ENCODE data around the gene PCBP4. TPM values are rescaled to one million over a fixed set of nuclear protein-coding genes. Genes with fewer than 3 reads are reported as not detected.

Gene PCBP4
- total RNA-seq, 4 donors from 2014 or later: 31.3 to 44.7 (median 37.7) TPM

DNA sequence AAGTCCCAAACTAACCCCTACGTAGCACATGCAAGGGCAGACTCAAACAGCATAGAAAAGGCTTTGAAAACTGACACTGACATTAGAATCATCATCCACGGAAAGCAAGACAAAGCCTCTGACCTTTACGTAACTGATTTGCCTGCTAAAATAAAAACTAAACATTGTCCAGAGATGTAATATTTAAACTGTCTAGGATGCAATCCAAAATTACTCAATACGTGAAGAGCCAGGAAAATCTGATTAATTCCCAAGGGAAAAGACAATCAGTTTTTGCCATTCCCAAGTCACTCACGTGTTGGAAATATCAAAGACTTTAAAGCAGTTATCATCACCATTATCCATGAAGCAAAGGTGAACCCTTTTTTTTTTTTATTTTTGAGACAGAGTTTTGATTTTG, 50.8 kb downstream of the PCBP4 start:
- Histone ChIP-seq H3K36me3 (no peaks in the 10 kb centered on the region), H3K4me1 (no peaks in the 10 kb centered on the region), H3K27ac (no peak overlapping the region), H3K27me3 (no peaks in the 10 kb centered on the region), H3K4me3 (no peak overlapping the region), H3K9me3 (no peaks in the 10 kb centered on the region)
- TF ChIP-seq POLR2A (IDR thresholded peaks at IDR 0.05): no peak
- TF ChIP-seq, protein P1, sequence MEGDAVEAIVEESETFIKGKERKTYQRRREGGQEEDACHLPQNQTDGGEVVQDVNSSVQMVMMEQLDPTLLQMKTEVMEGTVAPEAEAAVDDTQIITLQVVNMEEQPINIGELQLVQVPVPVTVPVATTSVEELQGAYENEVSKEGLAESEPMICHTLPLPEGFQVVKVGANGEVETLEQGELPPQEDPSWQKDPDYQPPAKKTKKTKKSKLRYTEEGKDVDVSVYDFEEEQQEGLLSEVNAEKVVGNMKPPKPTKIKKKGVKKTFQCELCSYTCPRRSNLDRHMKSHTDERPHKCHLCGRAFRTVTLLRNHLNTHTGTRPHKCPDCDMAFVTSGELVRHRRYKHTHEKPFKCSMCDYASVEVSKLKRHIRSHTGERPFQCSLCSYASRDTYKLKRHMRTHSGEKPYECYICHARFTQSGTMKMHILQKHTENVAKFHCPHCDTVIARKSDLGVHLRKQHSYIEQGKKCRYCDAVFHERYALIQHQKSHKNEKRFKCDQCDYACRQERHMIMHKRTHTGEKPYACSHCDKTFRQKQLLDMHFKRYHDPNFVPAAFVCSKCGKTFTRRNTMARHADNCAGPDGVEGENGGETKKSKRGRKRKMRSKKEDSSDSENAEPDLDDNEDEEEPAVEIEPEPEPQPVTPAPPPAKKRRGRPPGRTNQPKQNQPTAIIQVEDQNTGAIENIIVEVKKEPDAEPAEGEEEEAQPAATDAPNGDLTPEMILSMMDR (IDR thresholded peaks at IDR 0.05): no peak
- no peak for DNase-seq

DNA sequence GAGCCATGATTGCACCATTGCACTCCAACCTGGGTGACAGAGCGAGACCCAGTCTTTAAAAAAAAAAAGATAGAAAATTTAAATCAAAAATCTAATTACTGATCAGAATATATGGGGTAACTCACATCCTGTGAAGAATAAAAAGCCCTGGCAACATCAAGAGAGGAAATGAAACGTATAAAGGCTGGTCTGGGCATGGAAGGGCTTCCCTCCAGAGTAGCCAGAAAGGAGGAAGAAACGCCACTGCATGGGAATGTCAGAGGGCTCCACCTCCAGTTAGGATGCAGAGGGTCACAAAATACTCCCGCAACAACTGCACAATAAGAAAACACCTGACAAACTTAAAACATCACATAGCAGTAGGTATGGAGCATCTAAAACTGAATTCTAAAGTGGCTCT, 59.2 kb downstream of the PCBP4 start:
- Histone ChIP-seq H3K27me3 (no peaks in the 10 kb centered on the region), H3K4me3 (no peak overlapping the region)

More for the DNA sequence above, 59.2 kb downstream of the PCBP4 start:
- no peaks in the 10 kb centered on the region for H3K4me1 ChIP-seq
- no peaks in the 10 kb centered on the region for H3K36me3 ChIP-seq
- no peak for DNase-seq
- no peak overlapping the region for H3K27ac ChIP-seq
- H3K9me3 ChIP-seq: no peaks in the 10 kb centered on the region
- TF ChIP-seq POLR2A (IDR thresholded peaks at IDR 0.05): no peak
- TF ChIP-seq, protein P1 (IDR thresholded peaks at IDR 0.05): no peak

Small RNA genes lying within 50 kb of the gene (small RNA-seq; reads per million reads assigned to genes)
- 0 reads per million in 2 donors for gene AC115284.1

Other genes starting within 250 kb of the PCBP4 start
- gene IQCF6, start 188.2 kb downstream of the PCBP4 start, total RNA-seq: not detected
- not detected for gene IQCF2, start 105.8 kb downstream of the PCBP4 start, total RNA-seq
- gene IQCF5, start 91.9 kb downstream of the PCBP4 start, total RNA-seq: not detected
- not detected for gene IQCF1, start 64.1 kb downstream of the PCBP4 start, total RNA-seq
- gene RRP9, start 25.6 kb downstream of the PCBP4 start, total RNA-seq: 10 to 100 TPM in 1 of 4 donors, 1 to 10 TPM in 3; 4.7 to 17.3 (median 7.7) TPM
- 100 to 1,000 TPM; 100 to 157 (median 137) TPM for gene PARP3, start 25.1 kb downstream of the PCBP4 start, total RNA-seq
- gene GPR62, start 12.1 kb downstream of the PCBP4 start, total RNA-seq: not detected
- 100 to 1,000 TPM in 3 of 4 donors, 10 to 100 TPM in 1; 43.7 to 135 (median 127) TPM for gene ABHD14B, start 6.6 kb upstream of the PCBP4 start, total RNA-seq
- 10 to 100 TPM in 2 of 4 donors, 1 to 10 TPM in 2; 3.9 to 11.6 (median 7.7) TPM for gene ABHD14A, start 7.6 kb upstream of the PCBP4 start, total RNA-seq
- gene ACY1, start 16.1 kb upstream of the PCBP4 start, total RNA-seq: 100 to 1,000 TPM in 3 of 4 donors, 10 to 100 TPM in 1; 95.7 to 977 (median 609) TPM
- 100 to 1,000 TPM; 643 to 841 (median 711) TPM for gene RPL29, start 28.4 kb upstream of the PCBP4 start, total RNA-seq
- 1 to 10 TPM; 3.3 to 7.1 (median 6.0) TPM for gene DUSP7, start 89.1 kb upstream of the PCBP4 start, total RNA-seq
- gene POC1A, start 187.0 kb upstream of the PCBP4 start, total RNA-seq: 1 to 10 TPM; 3.4 to 9.3 (median 6.5) TPM
- 10 to 100 TPM; 73.3 to 92.8 (median 89.8) TPM for gene ALAS1, start 230.7 kb upstream of the PCBP4 start, total RNA-seq